HG03159 (cell line): Measurements from ENCODE around the gene CDK3.

Experiments
- ATAC-seq: cut with Tn5 transposase; IDR thresholded peaks from one replicate; pipeline ENCODE4 v1.9.1; 2021; ENCODE audit warnings: mild to moderate bottlenecking, moderate library complexity; ENCODE audit not compliant: unreplicated experiment

CDK3 gene

GRCh38 chr17:76013377-76013932 is 12.8 kb downstream of the CDK3 start:
- no peak for ATAC-seq

DNA sequence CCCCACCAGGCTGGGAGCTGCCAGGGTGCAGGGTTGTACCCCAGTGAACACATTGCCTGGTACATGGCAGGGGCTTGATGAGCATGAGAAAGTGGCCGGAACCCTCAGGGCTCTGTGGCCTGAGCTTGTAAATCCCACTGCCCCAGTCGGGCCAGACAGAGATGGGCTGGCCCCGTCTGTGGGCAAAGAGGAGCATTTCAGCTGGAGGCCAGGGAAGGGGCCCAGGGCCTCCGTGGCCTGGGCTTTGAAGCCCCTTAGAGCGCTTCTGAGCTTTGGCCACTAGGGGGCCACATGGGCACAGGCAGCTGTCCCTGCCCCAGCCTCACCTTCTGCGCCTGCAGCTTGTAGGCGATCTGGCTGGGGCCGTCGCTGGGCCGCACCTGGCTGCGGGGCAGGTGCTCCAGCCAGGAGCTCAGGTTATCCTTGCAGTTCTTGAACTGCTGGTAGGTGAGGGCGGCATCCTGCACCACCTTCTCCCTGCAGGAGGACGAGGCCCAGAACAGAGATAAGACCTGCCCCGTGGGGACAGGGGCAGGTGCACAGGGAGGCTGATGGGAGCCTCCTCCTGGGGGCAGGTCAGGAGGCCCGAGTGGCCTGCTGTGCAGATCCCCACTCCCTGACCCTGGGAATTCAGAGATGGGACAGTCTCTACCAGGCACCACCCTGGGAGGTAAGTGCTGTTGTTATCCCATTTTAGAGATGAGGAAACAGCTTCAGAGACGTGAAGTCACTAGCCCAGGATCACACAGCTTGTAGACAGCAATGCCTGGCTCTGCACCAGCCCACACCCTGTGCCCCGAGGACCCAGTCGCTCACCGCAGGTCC is 13.7 kb downstream of the CDK3 start:
- ATAC-seq: no peak

GRCh38 chr17:76014925-76015261 is 14.2 kb downstream of the CDK3 start:
- ATAC-seq: no peak

DNA sequence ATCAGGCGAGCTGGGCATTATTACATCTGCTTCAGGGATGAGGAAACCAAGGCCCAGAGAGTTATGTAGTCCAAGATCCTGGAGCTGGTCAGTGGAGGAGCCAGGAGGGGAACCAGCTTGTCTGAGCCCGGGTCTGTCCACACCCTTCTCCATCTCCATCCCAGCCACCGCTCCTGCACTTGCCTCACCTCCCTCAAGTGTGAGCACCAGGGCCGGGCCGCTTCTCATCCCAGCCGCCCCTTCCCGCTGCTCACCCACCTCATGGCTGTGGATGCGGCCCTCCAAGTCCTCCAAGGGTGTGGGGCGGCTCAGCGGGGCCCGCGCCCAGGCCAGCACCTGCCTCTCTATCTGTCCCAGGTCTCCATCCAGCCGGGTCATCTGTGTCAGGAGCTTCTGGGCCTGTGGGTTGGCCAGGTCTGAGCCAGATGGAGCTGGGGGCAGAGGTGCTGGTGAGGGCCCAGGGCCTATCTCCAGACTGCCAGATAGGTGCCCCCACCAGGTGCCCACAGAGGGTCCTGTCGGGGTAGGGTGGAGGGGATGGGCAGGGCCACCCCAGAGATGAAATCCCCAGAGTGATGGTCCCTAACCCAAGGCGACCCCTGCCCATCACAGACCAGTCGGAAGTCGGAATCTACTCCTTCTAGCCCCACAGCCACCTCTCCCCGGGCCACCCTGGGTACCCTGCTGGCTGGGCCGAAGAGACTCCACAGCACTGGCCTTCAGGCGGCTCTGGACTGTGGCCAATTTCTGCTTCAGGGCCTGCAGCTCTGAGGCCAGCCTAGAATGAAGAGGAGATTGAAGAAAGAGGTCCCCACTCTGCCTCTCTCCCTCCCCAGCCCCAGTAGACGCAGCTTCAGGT is 17.1 kb downstream of the CDK3 start:
- ATAC-seq: no peak

DNA sequence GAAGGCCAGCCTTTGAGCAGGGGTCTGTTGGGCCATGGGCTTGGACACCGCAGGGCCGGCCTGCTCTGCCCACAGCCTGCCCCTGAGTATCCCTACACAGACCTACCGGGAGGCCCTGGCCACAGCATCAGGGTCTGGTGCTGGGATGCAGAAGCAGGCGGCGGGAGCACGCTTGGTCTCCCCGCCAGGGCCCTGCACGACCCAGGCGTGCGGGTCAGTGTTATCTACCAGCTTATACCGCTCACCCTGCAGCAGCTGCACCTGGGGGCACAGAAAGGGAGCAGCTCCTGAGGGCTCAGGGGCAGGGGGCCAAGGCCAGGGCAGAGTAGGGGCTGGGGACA is 17.7 kb downstream of the CDK3 start:
- ATAC-seq: no peak

GRCh38 chr17:76018801-76019200 is 18.1 kb downstream of the CDK3 start:
- no peak for ATAC-seq

- ATAC-seq: no peak
Observed at GRCh38 chr17:76019833-76020467, 19.3 kb downstream of the CDK3 start.

- no peak for ATAC-seq
Observed at GRCh38 chr17:76022285-76022684, 21.6 kb downstream of the CDK3 start.

GRCh38 chr17:76022973-76023899 is 22.6 kb downstream of the CDK3 start:
- no peak for ATAC-seq

- no peak for ATAC-seq
Observed at GRCh38 chr17:76023900-76024237, 23.2 kb downstream of the CDK3 start.

- ATAC-seq: no peak
Observed at GRCh38 chr17:76024353-76024752, 23.7 kb downstream of the CDK3 start.

- ATAC-seq: no peak
Observed at GRCh38 chr17:76025294-76025693, 24.6 kb downstream of the CDK3 start.

GRCh38 chr17:76026714-76027158 is 26.1 kb downstream of the CDK3 start:
- no peak for ATAC-seq

DNA sequence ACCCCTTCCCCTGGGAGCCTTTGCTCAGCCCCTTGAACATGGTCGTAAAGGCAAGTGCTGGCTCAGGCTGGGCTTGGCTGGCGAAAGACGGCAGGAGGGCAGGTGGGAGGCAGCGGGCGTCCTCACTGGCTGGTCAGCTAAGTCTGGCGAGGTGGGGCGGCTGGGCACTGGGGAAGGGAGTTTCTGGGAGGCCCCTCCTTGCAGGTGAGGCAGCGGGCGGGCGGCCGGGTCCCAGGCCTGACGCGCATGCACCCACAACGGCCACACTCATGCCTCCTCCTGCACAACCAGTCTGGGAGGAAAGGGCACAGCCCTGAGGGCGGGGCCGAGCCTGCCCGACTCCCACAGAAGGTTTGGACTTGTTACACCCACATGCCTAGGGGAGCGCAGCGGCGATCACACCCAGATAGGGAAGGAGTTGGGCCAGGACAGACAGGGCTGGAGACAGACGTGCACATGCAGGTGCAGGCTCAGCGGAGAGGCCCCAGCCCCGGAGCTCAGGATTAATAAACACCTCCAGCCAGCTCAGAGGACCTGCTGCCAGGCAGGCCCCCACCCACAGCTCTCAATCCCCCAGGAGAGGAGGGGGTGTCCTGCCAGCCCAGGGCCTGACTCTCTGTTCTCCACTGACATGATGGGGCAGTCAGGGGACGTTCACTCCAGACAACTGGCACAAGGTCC is 26.6 kb downstream of the CDK3 start, which contains the start of gene EVPL:
TSS of gene EVPL (minus strand) at position 148 of the 681 bp plus-strand sequence. CDS start at position 40, 108 bp downstream.
- no peak for ATAC-seq

DNA sequence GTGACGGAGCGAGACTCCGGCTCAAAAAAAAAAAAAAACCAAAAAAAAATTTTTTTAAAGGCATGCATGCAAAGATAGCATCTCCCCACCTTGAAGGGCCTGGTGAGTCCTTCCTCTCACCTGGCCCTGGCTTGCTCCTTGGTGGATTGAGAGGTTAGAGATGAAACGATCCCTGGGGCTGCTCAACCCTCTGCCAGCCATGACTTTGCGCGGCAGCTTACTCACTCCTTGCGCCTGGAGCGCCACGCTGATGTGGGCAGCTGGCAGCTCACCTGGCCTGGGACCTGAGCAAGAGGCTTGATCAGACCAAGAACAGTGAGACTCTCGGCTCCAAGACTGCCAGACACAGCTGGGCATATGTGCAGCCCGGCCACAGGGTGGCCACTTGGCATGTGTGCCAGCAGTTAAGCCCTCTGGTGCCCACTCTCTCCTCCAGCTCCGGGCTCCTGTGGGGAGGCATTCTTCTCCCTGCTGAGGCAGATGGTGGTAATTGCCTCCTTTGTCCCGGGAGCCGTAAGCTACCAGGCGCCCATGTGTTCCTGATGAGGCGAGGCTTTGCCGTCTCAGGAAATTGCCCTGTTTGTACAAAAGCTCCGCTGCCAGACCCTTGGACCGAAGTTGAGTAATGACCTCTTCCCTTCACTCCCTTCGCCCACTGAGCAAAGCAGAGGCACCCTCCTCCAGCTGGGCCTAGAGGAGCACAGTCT is 31.6 kb downstream of the CDK3 start:
- ATAC-seq: no peak

- ATAC-seq: no peak
Observed at GRCh38 chr17:76032780-76033108, 32.1 kb downstream of the CDK3 start.

GRCh38 chr17:76033139-76033538 is 32.5 kb downstream of the CDK3 start:
- ATAC-seq: no peak

DNA sequence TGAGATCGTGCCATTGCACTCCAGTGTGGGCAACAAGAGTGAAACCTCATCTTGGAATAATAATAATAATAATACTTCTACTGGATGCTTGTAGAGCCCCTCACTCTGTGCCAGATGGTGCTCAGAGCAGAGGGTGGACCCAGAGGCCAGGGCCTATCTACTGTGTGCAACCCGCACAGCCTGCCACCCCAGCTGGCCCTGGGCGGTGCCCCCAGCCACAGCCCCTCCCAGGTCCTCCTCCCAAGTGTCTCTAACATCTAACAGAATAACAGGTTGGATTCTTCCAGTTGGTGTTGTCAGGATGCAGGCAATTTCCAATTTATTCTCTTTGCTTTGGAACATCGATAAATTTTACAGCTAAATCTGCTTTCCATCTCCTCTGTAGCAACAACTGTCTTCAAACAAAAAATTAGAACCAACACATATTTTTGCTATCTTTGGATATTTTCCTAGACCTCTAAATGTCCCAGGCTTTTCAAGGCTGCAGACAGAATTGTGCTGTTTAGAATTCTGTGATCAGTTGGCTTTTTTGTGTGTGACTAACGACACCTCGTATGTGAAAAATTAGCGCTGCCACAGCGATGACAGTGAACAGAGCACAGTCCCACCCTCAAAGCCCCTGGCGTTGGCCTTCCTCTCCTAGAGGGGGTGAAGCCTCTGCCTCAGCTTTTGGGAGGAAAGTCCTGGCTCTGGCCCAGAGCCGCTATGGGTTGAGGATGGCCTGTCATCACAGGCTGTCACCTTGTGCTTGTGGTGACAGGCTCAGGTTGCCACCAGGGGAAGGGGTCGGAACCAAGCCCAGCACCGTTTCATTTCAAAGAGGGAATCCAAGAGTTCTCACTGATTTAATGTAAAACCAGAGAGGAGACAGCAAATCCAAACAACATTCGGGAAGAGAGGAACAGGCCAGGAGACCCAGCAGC is 34.0 kb downstream of the CDK3 start:
- no peak for ATAC-seq
